Ovary (tissue), 3 donors: Measurements from ENCODE around the gene GALNT10.

Experiments
- CTCF ChIP-seq, 3 donors: fragments of 450-650 bp in 2 of 3; fragments of 200-600 bp in 1 of 3; IDR thresholded peaks; one replicate each; pipeline versions ENCODE4 v1.5.1 to v1.8.0; 2016 to 2022; ENCODE audit warnings: antibody characterized with exemption in 3 of 3, mild to moderate bottlenecking in 1 of 3
- POLR2A ChIP-seq: fragments of 450-650 bp; IDR thresholded peaks from one replicate; pipeline ENCODE4 v1.6.1; 2017; ENCODE audit warnings: antibody characterized with exemption, mild to moderate bottlenecking, moderate library complexity
- donor health status: DM: no; HTN: no; CAD: no.

GRCh38 chr5:154166901-154167791 is 23.4 kb upstream of the GALNT10 start:
- TF ChIP-seq CTCF (IDR thresholded peaks at IDR 0.05), result no peak
- TF ChIP-seq POLR2A, result no peak
